CD4-positive, alpha-beta T cell (primary cell): Measurements from ENCODE around the gene MARVELD2. TPM values are rescaled to one million over a fixed set of nuclear protein-coding genes. Genes with fewer than 3 reads are reported as not detected.

Source experiments
- ATAC-seq: fragments of 200-7000 bp; cut with Tn5 transposase; one replicate; pipeline ENCODE4 v1.10.0; 2022; ENCODE audit warnings: mild to moderate bottlenecking; ENCODE audit not compliant: poor library complexity
- CTCF ChIA-PET: fragments of 350-600 bp; sonication (Branson Sonifier 250); formaldehyde crosslinking; loops from one replicate; lab custom pipeline; 2021; ENCODE audit warnings: antibody characterized with exemption, inconsistent platforms; lab: Charles Lee
- POLR2A ChIA-PET: fragments of 350-600 bp; sonication (Branson Sonifier 250); formaldehyde crosslinking; loops from one replicate; lab custom pipeline; 2021; ENCODE audit warnings: antibody characterized with exemption, inconsistent platforms; lab: Charles Lee
- DNase-seq, 14 experiments: peaks; one replicate each; pipeline ENCODE4 v3.0.0-alpha.2; 2013 to 2020; ENCODE audit warnings: mixed read lengths in 2 of 14
- H3K27ac ChIP-seq, 2 donors: one replicate each; pipeline versions ENCODE4 v1.5.1 to v1.7.0; 2013; ENCODE audit warnings: low read length in 2 of 2, low read depth in 1 of 2, mild to moderate bottlenecking in 1 of 2
- H3K27me3 ChIP-seq, 2 experiments: 1 replicate in 1 of 2; 2 replicates in 1 of 2; pipeline versions ENCODE4 v1.6.1 to v1.7.0; 2013; ENCODE audit warnings: low read length in 2 of 2, control low read depth in 1 of 2, mild to moderate bottlenecking in 1 of 2, moderate library complexity in 1 of 2; ENCODE audit not compliant: insufficient read depth in 2 of 2, control insufficient read depth in 1 of 2
- H3K36me3 ChIP-seq: one replicate; pipeline ENCODE4 v1.6.1; 2013; ENCODE audit warnings: low read length, control low read depth; ENCODE audit not compliant: insufficient read depth
- H3K4me1 ChIP-seq: one replicate; pipeline ENCODE4 v1.6.1; 2013; ENCODE audit warnings: low read length, control low read depth; ENCODE audit not compliant: insufficient read depth
- H3K4me3 ChIP-seq: one replicate; pipeline ENCODE4 v1.5.1; 2013; ENCODE audit warnings: mild to moderate bottlenecking, low read length, moderate library complexity
- H3K9me3 ChIP-seq, 2 experiments: 1 replicate in 1 of 2; 2 replicates in 1 of 2; pipeline versions ENCODE4 v1.6.1 to v1.7.0; 2013; ENCODE audit warnings: low read length in 2 of 2, mild to moderate bottlenecking in 2 of 2, control low read depth in 1 of 2, moderate library complexity in 1 of 2; ENCODE audit not compliant: control insufficient read depth in 1 of 2, insufficient read depth in 1 of 2
- H3K27ac Mint-ChIP-seq: one replicate; pipeline ENCODE4 v1.8.0; 2020; ENCODE audit warnings: mixed read lengths
- H3K27me3 Mint-ChIP-seq: one replicate; pipeline ENCODE4 v1.8.0; 2021; ENCODE audit warnings: mixed read lengths
- H3K36me3 Mint-ChIP-seq: one replicate; pipeline ENCODE4 v1.8.0; 2021; ENCODE audit warnings: low read depth, mixed read lengths
- H3K4me1 Mint-ChIP-seq: one replicate; pipeline ENCODE4 v1.8.0; 2021; ENCODE audit warnings: low read depth, mixed read lengths
- H3K4me3 Mint-ChIP-seq: one replicate; pipeline ENCODE4 v1.8.0; 2020; ENCODE audit warnings: mild to moderate bottlenecking, mixed read lengths
- H3K9me3 Mint-ChIP-seq: one replicate; pipeline ENCODE4 v1.8.0; 2020; ENCODE audit warnings: mixed read lengths
- intact Hi-C, 2 experiments: fragments of 100-400 bp; cut with DNase I in 1 of 2; cut with micrococcal nuclease in 1 of 2; formaldehyde crosslinking; loops; one replicate each; pipeline versions ENCODE4 v1.15.1 to v1.9.0; 2023 to 2025; cut with DNase I, micrococcal nuclease
- total RNA-seq, 174 experiments: library from RNA in 2 of 174; stranded (reverse) in 2 of 174; gene quantifications; one replicate each; pipeline ENCODE4 v1.2.3 and lab custom pipeline; 2021 to 2026
- TF ChIP-seq, protein P1 (sequence below): fragments of 200-600 bp; IDR thresholded peaks from one replicate; pipeline ENCODE4 v1.8.0; 2022; ENCODE audit warnings: antibody characterized with exemption, mild to moderate bottlenecking

The MARVELD2 gene
- total RNA-seq, 2 experiments from 2014 or later, result 0.14 to 0.19 TPM

GRCh38 chr5:69493396-69494133 lies 78.6 kb downstream of the MARVELD2 start:
- DNase-seq (peak in 2 of 14 experiments; percentile 4 to 19), ATAC-seq (no peak)
- Histone ChIP-seq H3K27me3 (peaks cover 35 to 51% of the 10 kb centered on the region in 2 experiments), H3K4me1 (peaks cover 22% of the 10 kb centered on the region), H3K36me3 (no peaks in the 10 kb centered on the region), H3K4me3 (peak overlapping the region; percentile 36), H3K9me3 (peaks cover 0 to 6% of the 10 kb centered on the region in 2 experiments), H3K27ac (no peak overlapping the region)
- ChIA-PET CTCF (interaction anchor here (0.6 kb wide), 1 partner anchor 339 kb away, joined by 5 read pairs; no protein-coding TSS in a partner anchor), POLR2A (no interaction called here)
- intact Hi-C loops, result no loop called here
- Mint-ChIP-seq H3K4me3 (peak overlapping the region; percentile 25), H3K27ac (no peak overlapping the region), H3K27me3 (peaks cover 67% of the 10 kb centered on the region), H3K4me1 (no peaks in the 10 kb centered on the region), H3K36me3 (no peaks in the 10 kb centered on the region), H3K9me3 (no peaks in the 10 kb centered on the region)
- TF ChIP-seq, protein P1, sequence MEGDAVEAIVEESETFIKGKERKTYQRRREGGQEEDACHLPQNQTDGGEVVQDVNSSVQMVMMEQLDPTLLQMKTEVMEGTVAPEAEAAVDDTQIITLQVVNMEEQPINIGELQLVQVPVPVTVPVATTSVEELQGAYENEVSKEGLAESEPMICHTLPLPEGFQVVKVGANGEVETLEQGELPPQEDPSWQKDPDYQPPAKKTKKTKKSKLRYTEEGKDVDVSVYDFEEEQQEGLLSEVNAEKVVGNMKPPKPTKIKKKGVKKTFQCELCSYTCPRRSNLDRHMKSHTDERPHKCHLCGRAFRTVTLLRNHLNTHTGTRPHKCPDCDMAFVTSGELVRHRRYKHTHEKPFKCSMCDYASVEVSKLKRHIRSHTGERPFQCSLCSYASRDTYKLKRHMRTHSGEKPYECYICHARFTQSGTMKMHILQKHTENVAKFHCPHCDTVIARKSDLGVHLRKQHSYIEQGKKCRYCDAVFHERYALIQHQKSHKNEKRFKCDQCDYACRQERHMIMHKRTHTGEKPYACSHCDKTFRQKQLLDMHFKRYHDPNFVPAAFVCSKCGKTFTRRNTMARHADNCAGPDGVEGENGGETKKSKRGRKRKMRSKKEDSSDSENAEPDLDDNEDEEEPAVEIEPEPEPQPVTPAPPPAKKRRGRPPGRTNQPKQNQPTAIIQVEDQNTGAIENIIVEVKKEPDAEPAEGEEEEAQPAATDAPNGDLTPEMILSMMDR, result no peak

Other genes with a start within 250 kb of the MARVELD2 start
- gene CCNB1, start 248.0 kb upstream of the MARVELD2 start, total RNA-seq, result 1 to 10 TPM; 1.4 to 1.5 TPM
- gene CENPH, start 225.5 kb upstream of the MARVELD2 start, total RNA-seq, result 1 to 10 TPM; 4.0 to 5.6 TPM
- 10 to 100 TPM; 30.1 to 33.0 TPM for gene CDK7, start 180.2 kb upstream of the MARVELD2 start, total RNA-seq
- 1 to 10 TPM; 5.6 to 6.4 TPM for gene CCDC125, start 82.3 kb upstream of the MARVELD2 start, total RNA-seq
- gene AK6, start 45.6 kb upstream of the MARVELD2 start, total RNA-seq, result 10 to 100 TPM in 1 of 2 experiments, 1 to 10 TPM in 1; 8.2 to 10.6 TPM
- 10 to 100 TPM; 53.8 to 54.2 TPM for gene TAF9, start 45.6 kb upstream of the MARVELD2 start, total RNA-seq
- gene RAD17, start 45.3 kb upstream of the MARVELD2 start, total RNA-seq, result 10 to 100 TPM; 15.7 to 19.1 TPM
- gene OCLN, start 77.7 kb downstream of the MARVELD2 start, total RNA-seq, result 1 to 10 TPM; 5.5 to 6.8 TPM
- gene GTF2H2C, start 145.1 kb downstream of the MARVELD2 start, total RNA-seq, result 10 to 100 TPM; 10.7 to 12.7 TPM